NCI-H1048 (cell line): ENCODE data around the gene DENND1B.

ENCODE experiments used
- DNase-seq: peaks from one replicate; lab custom pipeline; 2025; lab: John Stamatoyannopoulos, UW

The DENND1B gene

GRCh38 chr1:197467881-197468280 lies 307.4 kb downstream of the DENND1B start:
- no peak for DNase-seq

GRCh38 chr1:197466813-197467212 lies 308.5 kb downstream of the DENND1B start:
- no peak for DNase-seq

- DNase-seq, result no peak
These were observed 309.6 kb downstream of the DENND1B start for GRCh38 chr1:197465528-197466327.

- no peak for DNase-seq
These were observed 311.2 kb downstream of the DENND1B start for GRCh38 chr1:197464044-197464443.

- no peak for DNase-seq
These were observed 312.1 kb downstream of the DENND1B start for GRCh38 chr1:197463142-197463541.

- DNase-seq, result no peak
These were observed 312.7 kb downstream of the DENND1B start for GRCh38 chr1:197462539-197462938.
